Fibroblast of skin of right biceps (primary cell): ENCODE measurements around the gene MYBL2.

Source experiments
- DNase-seq: peaks from one replicate; pipeline ENCODE4 v3.0.0-alpha.2; 2013

MYBL2 gene

DNA sequence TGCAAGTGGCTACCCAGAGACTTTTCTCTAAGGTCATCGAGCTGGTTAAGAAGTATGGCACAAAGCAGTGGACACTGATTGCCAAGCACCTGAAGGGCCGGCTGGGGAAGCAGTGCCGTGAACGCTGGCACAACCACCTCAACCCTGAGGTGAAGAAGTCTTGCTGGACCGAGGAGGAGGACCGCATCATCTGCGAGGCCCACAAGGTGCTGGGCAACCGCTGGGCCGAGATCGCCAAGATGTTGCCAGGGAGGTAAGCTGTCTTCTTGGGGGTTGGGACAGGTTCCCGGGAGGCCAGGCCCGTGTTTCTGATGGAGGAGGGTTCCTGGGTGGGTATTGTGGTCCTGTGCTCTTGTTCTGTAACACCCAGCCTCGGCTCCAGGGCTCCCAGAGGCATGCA, 19.9 kb downstream of the MYBL2 start:
- DNase-seq: no peak

DNA sequence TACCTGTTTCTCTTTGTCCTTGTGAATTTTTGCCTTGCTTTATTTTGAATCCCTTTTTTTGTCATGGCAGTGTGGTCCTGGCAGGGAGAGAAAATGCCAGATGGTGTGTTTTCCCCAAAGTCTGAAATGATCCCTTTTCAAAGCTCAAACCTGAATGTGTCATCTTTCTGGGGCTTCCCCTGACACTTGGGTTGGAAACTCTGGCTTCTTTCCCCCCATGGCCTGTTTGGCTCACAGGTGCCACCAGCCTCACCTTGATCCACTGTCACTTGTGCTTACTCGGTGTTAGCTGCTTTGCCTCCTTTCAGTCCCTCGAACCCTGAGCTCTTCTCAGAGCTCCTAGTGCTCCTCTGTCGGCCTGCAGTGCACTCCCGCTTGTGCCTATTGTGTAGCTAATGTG, 22.3 kb downstream of the MYBL2 start:
- no peak for DNase-seq

DNA sequence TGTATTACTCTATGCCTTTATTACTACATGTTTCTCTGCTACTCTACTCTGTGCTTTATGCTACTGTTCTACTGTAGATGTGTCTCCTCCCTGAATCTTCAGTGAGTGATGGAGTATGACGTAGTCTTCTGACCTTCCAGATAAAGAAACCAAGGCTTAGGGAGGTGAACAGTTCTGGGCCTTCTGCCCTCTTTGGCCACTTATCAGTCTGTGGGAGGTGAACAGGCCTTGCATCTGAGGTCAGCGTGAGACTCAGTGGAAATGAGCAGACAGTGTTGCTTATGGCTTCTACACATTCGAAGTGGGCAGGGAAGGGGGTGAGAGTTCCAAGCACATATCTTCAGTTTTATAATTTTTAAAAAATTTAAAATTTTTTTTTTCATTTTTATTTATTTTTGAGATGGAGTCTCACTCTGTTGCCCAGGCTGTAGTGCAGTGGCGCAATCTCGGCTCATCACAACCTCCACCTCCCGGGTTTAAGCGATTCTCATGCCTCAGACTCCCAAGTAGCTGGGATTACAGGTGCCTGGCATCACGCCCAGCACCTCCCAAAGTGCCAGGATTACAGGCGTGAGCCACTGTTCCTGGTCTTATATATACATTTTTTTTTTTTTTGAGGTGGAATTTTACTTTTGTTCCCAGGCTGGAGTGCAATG, 24.2 kb downstream of the MYBL2 start:
- DNase-seq: no peak

DNA sequence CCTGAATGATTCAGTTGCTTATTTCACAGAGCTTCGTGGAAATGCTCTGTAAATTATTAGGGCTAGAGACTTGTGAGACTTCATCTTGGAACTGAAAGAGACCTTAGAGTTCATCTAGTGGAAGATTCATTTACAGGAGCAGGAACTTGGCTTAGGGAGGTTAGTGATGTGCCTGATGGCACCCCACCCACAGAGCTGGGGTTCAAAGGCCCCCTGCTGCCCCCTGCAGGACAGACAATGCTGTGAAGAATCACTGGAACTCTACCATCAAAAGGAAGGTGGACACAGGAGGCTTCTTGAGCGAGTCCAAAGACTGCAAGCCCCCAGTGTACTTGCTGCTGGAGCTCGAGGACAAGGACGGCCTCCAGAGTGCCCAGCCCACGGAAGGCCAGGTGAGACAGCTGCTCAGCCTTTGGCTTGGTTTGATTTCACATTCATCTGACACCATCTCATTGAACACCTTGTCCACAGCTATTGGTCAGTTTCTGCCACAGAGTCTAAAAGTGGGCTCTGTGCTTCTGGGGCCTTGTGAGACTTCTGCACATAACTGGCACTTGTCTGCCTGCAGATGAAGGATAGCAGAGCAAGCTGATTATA, 25.1 kb downstream of the MYBL2 start:
- peak; percentile 31 for DNase-seq

DNA sequence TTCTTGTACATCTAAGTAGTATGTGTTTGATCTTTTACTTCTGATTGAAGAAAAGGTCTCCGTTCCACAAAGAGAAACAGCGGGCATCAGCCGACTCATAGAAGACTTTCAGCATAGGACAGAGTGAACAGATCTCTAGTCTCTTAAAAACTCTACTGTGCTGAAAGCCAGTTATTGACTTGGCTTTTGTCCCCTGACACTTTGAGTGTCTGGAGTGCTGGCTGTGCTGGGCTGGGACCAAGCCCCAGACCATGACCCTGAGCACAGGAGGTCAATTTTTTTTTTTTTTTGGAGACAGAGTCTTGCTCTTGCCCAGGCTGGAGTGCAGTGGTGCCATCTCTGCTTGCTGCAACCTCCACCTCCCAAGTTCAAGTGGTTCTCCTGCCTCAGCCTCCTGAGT, 27.8 kb downstream of the MYBL2 start:
- no peak for DNase-seq

DNA sequence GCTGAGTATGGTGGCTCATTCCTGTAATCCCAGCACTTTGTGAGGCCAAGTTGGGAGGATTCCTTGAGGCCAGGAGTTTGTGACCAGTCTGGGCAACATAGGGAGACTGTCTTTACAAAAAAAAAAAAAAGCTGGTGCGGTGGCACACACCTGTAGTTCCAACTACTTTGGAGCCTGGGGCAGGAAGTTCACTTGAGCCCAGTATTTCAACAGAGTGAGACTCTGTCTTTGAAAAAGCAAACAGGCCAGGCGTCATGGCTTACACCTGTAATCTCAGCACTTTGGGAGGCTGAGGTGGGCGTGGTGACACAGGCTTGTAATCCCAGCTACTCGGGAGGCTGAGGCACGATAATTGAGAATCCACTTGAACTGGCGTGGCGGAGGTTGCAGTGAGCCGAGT, 28.7 kb downstream of the MYBL2 start:
- DNase-seq: no peak

DNA sequence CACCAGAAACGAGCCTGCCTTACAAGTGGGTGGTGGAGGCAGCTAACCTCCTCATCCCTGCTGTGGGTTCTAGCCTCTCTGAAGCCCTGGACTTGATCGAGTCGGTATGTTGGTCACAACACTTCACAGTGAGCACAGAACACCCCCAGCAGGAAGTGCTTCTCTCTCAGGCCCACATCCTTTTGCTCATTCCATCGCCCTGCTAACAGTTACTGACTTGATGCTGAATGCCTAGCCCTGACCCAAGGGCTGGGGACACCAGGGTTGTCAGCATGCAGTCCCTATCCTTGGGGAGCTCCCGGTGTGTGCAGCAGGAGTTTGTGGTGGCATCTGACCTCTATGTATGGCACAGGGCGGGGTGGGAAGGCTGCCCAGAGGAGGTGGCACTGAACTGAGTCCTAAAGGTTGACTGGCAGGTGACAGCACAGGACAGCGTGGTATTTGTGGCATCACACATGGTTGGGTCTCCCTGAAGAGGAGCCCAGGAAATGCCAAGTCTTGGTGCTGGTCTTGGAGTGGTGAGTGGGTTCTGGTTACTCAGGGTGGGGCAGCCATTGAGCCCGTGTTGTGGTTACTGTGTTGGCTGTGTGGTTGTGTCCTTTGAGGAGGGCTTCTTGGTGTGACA, 33.1 kb downstream of the MYBL2 start:
- no peak for DNase-seq

DNA sequence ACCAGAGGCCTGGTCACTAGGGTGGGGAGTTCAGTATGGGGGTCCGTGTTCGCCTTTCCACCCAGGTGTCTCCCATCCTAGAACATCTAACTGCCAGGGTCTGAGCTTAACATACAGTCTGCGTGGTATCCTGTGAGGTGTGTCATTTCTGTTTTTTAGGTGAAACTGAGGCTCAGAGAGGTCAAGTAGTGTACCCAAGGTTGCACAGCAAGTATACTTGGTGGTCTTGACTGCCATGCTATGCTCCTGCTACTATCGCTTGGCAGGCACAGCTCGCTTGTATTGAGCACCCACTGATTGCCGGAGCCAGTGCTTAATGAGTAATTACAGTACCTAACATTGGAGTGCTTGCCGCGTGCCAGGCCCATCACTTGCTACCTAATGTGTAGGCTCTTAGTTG, 33.7 kb downstream of the MYBL2 start:
- DNase-seq: no peak

DNA sequence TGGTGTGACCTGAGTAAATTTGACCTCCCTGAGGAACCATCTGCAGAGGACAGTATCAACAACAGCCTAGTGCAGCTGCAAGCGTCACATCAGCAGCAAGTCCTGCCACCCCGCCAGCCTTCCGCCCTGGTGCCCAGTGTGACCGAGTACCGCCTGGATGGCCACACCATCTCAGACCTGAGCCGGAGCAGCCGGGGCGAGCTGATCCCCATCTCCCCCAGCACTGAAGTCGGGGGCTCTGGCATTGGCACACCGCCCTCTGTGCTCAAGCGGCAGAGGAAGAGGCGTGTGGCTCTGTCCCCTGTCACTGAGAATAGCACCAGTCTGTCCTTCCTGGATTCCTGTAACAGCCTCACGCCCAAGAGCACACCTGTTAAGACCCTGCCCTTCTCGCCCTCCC, 35.6 kb downstream of the MYBL2 start:
- DNase-seq: no peak

DNA sequence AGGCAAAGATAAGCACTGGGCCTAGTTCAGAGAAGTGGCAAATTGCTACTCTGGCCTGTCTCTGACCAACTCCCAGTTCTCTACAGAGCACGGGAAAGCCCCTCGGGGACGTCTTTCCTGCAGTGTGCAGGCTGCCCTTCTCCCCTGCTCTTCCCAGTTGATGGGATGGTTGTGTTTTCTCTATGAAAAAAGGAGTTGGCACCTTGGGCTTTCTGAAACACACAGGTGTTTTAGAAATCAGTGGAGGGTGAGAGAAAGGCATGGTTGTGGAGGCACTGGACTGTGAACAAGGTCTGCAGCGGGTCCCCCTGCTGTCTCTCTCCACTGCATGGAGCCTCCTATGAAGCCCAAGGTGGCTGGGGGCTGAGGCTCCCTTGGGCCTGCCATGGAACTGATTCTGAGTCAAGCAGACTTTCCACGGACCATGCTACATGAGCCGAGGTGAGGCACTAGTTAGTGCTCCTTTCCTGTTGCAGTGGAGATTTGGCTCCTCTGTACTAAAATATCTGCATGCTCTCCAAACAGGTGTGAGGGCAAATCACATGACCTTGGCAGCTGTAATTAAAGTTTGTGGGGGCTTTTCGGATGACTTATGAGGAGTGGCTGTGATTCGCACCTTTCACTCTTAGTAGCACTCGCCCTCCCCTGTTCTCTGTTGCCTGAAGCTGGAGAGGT, 43.6 kb downstream of the MYBL2 start:
- DNase-seq: no peak

DNA sequence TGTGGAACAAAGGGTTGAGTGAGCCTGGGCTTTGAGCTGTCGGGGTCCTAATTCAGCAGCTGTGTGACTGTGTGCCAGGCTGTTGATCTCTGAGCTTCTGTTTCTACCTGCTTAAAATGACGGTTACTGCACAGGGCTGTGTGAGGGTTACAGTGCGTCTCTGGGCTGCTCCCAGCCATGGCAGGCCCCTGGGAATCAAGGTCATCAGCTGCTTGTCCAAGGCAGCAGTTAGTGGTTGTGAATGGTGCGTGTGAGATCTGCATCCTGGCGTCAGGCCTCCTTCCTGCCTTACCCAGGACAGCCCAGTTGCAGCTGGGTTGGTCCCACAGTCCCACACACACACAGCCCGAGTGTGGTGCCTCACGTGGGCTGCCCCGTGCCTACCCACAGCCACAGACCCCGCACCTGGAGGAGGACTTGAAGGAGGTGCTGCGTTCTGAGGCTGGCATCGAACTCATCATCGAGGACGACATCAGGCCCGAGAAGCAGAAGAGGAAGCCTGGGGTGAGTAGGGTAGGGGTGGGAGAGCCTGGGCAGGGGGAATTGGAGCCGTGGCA, 44.3 kb downstream of the MYBL2 start:
- no peak for DNase-seq

DNA sequence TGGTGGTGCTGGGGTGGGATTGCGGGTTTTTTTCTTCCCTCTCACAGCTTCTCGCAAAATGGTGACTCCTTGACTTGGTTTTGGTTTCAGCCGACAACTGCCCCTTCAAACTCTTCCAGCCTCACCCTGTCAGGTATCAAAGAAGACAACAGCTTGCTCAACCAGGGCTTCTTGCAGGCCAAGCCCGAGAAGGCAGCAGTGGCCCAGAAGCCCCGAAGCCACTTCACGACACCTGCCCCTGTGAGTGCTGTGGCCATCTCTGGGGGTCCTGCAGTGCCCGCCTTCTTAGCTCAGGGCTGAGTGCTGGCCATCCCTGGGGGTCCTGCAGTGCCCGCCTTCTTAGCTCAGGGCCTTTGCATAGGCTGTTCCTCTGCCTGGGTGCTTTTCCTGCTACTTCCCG, 48.1 kb downstream of the MYBL2 start:
- no peak for DNase-seq

DNA sequence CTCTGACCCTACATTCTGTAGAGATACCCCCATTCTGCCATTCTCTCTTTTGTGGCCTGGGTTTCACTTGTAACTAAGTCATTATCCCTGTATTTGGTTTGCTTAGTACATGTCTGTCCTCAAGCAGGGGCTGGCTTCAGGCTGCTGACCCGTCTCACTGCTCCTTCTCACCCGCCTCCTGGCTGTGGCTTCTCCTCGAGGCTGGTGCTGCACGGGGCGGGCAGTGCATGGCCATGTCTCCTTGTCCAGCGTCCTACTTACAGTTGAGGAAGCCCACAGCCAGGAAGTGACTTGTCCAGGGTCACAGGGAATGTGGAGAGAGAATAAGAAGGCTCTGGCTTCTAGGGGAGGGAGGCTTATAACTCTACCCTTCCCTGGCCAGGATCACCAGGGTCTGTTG, 48.6 kb downstream of the MYBL2 start:
- no peak for DNase-seq

DNA sequence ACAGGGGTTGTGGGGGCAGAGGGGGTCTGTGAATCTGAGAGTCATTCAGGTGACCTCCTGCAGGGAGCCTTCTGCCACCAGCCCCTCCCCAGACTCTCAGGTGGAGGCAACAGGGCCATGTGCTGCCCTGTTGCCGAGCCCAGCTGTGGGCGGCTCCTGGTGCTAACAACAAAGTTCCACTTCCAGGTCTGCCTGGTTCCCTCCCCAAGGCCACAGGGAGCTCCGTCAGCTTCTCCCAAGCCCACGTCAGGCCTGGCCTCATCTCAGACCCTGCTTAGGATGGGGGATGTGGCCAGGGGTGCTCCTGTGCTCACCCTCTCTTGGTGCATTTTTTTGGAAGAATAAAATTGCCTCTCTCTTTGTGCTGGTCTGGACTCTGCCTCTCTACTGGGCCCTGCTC, 49.2 kb downstream of the MYBL2 start:
- no peak for DNase-seq

DNA sequence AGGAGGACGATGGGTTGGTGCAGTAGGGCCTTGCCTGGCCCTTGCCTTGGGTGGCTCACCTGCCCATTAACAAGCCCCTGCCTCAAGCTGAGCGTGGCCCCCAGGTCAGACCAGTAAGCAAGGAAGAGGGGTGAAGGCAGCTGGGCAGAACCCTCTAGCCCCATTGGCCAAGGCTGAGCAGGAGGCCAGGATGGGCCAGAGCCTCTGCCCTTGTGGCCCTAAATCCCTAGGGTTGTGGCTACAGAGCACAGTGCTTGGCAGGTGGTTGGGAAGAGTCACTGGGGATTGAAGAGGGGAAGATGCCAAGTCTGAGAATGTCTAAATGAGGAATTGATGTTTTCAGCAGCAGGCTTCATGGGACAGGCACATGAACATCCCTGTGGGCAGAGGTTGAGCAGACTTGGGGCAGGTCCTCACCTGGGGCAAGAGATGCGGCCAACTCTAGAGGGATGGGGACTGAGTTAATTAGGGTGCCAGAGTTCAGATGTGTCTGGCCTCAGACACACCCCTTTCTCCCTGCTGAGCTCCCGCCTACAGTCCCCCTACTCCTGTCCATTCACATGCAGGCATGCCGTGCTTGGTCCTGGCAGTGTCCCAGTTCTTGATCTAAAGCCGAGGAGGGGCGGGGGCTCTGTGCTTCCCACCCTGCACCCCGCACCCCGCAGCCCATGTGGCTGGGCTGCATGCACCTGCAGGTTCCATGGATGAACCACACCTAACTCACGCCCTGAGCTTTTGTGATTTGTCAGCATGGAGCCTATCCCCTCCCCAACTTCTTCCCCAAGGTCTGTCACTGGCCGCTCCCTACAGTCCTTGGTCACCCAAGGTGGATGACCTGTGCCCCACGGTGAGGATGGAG, 50.1 kb downstream of the MYBL2 start:
- DNase-seq: no peak

DNA sequence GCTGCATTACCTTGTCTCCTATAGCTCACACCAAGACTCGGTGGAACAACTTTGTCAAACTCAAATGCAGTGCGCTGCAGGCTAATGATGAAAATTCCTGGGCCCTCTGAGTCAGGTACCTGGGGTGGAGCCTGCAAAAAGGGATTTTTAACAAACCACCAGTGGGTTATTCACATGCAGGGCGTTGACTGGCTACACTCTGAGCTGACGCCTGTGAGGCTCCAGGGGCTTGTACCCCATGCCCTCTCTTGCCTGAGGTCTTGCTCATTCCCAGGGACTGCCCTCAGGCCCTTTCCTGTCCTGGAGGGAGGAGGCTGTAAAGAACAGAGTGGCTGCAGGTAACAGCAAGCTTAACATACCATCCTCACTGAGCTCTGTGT, 50.7 kb downstream of the MYBL2 start:
- DNase-seq: no peak

DNA sequence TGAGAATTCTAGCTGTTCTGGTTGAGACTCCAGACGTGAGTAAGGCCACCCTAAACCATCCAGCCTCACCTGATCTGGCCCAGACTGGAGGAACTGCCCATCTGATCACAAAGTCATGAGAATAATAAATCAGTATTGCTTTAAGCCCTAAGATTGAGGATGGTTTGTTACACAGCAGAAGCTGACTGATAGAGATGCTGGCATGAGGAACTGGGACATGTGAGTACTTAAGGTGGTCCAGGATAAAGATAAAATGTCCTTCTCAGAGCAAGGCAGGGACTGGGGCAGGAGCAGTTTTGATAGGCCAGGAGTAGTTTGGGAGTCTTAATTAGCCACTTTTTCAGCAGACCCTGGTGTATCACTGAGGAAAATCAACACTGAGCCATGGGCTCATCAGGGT, 53.1 kb downstream of the MYBL2 start:
- no peak for DNase-seq

DNA sequence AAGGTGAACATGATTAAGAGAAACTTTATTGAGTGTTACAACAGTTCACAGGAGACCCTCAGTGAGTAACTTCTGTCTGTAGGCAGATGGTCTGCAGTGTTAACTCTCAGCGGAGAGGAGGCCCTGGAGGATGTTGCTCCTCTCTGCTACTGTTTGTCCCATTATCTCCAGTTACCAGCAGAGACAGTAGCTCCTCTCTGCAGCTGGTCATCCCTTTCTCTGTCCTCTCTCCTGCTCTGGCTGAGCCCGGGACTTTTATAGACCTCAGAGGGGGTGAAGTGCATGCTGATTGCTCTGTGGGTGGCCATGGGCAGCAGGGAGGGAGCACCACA, 54.1 kb downstream of the MYBL2 start:
- no peak for DNase-seq

DNA sequence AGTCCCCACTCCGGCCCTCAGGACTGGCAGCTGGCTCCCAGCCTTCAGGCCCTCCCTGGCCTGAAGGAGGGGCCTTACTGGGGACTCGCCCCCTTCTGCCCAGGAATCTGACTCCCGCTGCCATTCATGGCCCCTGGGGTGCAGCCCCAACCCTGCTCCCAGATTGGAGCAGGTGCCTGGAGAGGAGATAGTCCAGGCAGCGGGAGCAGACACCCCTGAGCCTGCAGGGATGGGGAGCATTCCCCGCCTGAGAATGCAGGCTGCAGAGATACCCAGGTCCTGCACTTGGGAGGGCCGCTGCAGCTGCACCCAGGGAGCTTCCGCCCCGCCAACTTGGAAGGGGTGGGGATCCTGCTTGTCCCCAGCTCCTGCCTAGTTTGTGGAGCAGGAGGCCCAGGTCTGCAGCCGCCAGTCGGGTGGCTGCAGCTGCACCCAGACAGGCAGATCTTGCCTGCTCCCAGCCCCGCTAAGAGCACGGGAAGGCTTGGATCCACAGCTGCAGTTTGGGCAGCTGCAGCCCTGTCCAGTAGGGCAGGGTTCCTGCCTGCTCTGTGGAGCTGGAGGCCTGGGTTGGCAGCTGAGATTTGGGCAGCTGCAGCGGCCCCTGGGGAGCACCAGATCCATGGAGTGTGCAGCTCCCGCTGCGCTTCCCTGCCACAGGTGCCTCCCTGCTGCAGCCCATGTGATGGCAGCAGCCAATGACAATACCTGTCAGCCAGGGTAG, 54.7 kb downstream of the MYBL2 start:
- DNase-seq: no peak

DNA sequence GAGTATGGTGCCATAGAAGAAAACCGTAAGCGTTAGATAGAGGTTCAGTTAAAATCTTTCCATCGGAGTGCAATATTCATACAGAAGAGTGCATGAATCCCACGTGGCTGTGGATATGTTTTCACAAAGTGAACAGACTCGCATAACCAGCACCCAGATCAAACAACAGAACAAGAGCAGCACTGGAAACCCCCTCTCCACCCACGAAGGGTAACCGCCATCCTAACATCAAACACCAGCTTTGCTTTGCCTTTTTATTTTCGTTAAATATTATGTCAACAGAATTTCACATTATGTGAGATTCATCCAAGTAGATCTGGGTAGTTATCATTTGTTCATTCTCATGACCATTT, 55.2 kb downstream of the MYBL2 start:
- DNase-seq: no peak

DNA sequence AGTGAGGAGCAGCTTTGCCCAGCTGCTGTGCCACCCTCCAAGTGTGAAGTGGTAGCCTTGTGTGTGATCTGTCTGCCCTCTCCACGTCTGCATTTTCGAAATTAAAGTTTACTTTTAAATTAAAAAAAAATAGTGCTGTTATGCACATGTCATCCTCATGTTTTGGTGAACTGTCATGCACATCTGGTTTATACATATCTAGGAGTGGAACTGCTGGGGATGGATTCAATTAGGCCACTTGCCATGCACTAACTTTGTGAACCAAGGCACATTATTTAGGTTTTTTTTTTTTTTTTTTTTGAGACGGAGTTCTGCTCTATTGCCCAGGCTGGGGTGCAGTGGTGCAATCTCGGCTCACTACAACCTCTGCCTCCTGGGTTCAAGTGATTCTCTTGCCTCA, 56.3 kb downstream of the MYBL2 start:
- DNase-seq: no peak

DNA sequence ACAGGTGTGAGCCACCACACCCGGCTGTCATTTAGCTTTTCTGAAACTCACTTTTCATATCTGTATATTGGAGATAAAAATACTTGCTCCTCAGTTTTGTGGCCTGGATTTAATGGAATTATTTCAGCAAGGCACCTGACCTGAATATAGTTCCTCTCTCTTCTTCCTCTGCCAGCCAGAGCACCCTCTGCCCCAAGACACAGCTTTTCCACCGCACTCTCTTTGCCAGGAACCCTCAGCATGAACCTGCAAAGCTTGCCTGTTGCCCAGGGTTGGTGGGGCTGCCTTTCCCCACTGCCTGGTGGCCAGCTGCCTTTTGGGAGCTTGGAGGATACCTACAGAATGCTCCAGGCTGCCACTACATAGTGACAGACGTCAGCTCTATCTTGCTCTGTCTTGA, 56.8 kb downstream of the MYBL2 start:
- no peak for DNase-seq

DNA sequence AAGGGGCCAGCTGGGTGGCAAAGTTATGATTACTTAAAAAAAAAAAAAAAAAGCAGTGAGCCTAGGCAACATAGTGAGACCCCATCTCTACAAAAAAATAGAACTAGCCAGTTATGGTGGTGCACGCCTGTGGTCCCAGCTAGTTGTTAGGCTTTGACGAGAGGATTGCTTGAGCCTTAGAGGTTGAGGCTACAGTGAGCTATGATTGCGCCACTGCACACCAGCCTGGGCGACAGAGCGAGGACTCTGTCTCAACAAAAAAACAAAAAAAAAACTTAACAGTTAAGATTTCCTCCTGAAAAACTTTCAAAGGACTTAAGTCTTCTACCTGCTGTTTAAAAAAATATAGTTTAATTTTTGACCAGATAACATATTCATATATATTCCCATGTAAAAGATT, 57.5 kb downstream of the MYBL2 start:
- DNase-seq: no peak
